IMR-90 (cell line): ENCODE data around the gene RNF145. TPM values are rescaled to one million over a fixed set of nuclear protein-coding genes. Genes with fewer than 3 reads are reported as not detected.

Experiments used
- ATAC-seq: fragments of 200-7000 bp; cut with Tn5 transposase; 2 replicates; pipeline ENCODE4 v1.9.1; 2020; ENCODE audit warnings: low read depth, mild to moderate bottlenecking, moderate library complexity
- BruUV-seq: library from RNA; stranded (reverse); fragments of 400-500 nt; replicated peaks from 2 replicates; lab custom pipeline; 2021; lab: Mats Ljungman, UMichigan
- CTCF ChIA-PET: fragments of 300-600 bp; formaldehyde crosslinking; extraction: SDS; loops from one replicate; lab custom pipeline; 2021; ENCODE audit warnings: antibody characterized with exemption; lab: Yijun Ruan, JAX
- POLR2A ChIA-PET: fragments of 300-600 bp; sonication (Branson Sonifier 250); formaldehyde crosslinking; loops from one replicate; lab custom pipeline; 2022; ENCODE audit warnings: antibody characterized with exemption; ENCODE audit not compliant: unreplicated experiment; lab: Charles Lee
- DNase-seq: peaks from one replicate; pipeline ENCODE4 v3.0.0; 2013
- H2AFZ ChIP-seq: replicated peaks from 2 replicates; pipeline ENCODE3; 2013; ENCODE audit warnings: low read length, mild to moderate bottlenecking; ENCODE audit not compliant: poor library complexity
- H2AK5ac ChIP-seq: 2 replicates; pipeline ENCODE4 v1.6.1; 2013; ENCODE audit warnings: low read depth, low read length, inconsistent platforms
- H2AK9ac ChIP-seq: replicated peaks from 2 replicates; pipeline ENCODE3; 2013; ENCODE audit warnings: mild to moderate bottlenecking, low read depth, low read length, moderate library complexity; ENCODE audit not compliant: poor library complexity
- H2BK120ac ChIP-seq: 2 replicates; pipeline ENCODE4 v1.6.1; 2013; ENCODE audit warnings: low read depth, low read length, inconsistent platforms
- H2BK15ac ChIP-seq: 3 replicates; pipeline ENCODE4 v1.6.1; 2013; ENCODE audit warnings: low read depth, low read length, inconsistent platforms
- H2BK20ac ChIP-seq: 2 replicates; pipeline ENCODE4 v1.6.1; 2013; ENCODE audit warnings: low read depth, mild to moderate bottlenecking, inconsistent platforms, low read length, moderate library complexity
- H2BK5ac ChIP-seq: 2 replicates; pipeline ENCODE4 v1.6.1; 2013; ENCODE audit warnings: mild to moderate bottlenecking, low read depth, low read length, inconsistent platforms; ENCODE audit not compliant: poor library complexity, severe bottlenecking
- H3K14ac ChIP-seq: replicated peaks from 2 replicates; pipeline ENCODE4 v1.6.1; 2013; ENCODE audit warnings: low read depth, low read length, inconsistent platforms
- H3K18ac ChIP-seq: 2 replicates; pipeline ENCODE4 v1.6.1; 2013; ENCODE audit warnings: low read depth, low read length, control low read depth
- H3K23ac ChIP-seq: 2 replicates; pipeline ENCODE4 v1.6.1; 2013; ENCODE audit warnings: low read depth, low read length, inconsistent platforms
- H3K27ac ChIP-seq: 2 replicates; pipeline ENCODE4 v1.5.1; 2013; ENCODE audit warnings: mild to moderate bottlenecking, control low read depth, low read length; ENCODE audit not compliant: insufficient read depth
- H3K27me3 ChIP-seq: 2 replicates; pipeline ENCODE4 v1.6.1; 2013; ENCODE audit warnings: low read length; ENCODE audit not compliant: control insufficient read depth, insufficient read depth
- H3K36me3 ChIP-seq: 2 replicates; pipeline ENCODE4 v1.6.1; 2013; ENCODE audit warnings: low read length, mixed read lengths; ENCODE audit not compliant: control insufficient read depth, insufficient read depth
- H3K4ac ChIP-seq: 2 replicates; pipeline ENCODE4 v1.6.1; 2013; ENCODE audit warnings: low read depth, low read length, inconsistent platforms
- H3K4me1 ChIP-seq: 2 replicates; pipeline ENCODE4 v1.6.1; 2013; ENCODE audit warnings: low read length, mixed read lengths; ENCODE audit not compliant: control insufficient read depth, insufficient read depth
- H3K4me2 ChIP-seq: 2 replicates; pipeline ENCODE4 v1.6.1; 2013; ENCODE audit warnings: low read depth, mild to moderate bottlenecking, control low read depth, low read length, moderate library complexity
- H3K4me3 ChIP-seq: 2 replicates; pipeline ENCODE4 v1.5.1; 2013; ENCODE audit warnings: low read depth, mild to moderate bottlenecking, control low read depth, low read length, moderate library complexity; ENCODE audit not compliant: insufficient read depth
- H3K56ac ChIP-seq: 2 replicates; pipeline ENCODE4 v1.6.1; 2013; ENCODE audit warnings: low read length, inconsistent platforms; ENCODE audit not compliant: insufficient read depth; ENCODE audit errors: extremely low read depth
- H3K79me1 ChIP-seq, 2 experiments: 2 replicates each; pipeline ENCODE4 v1.6.1; 2013; ENCODE audit warnings: low read length in 2 of 2, inconsistent platforms in 1 of 2, low read depth in 1 of 2
- H3K9ac ChIP-seq: 2 replicates; pipeline ENCODE4 v1.6.1; 2013; ENCODE audit warnings: low read depth, low read length, control low read depth
- H3K9me1 ChIP-seq: 2 replicates; pipeline ENCODE4 v1.6.1; 2013; ENCODE audit warnings: low read length, inconsistent platforms; ENCODE audit not compliant: insufficient read depth
- H3K9me3 ChIP-seq: 2 replicates; pipeline ENCODE4 v1.6.1; 2013; ENCODE audit warnings: low read length; ENCODE audit not compliant: control insufficient read depth, insufficient read depth
- H4K20me1 ChIP-seq: 2 replicates; pipeline ENCODE4 v1.6.1; 2013; ENCODE audit warnings: low read length, inconsistent platforms; ENCODE audit not compliant: insufficient read depth
- H4K5ac ChIP-seq: 2 replicates; pipeline ENCODE4 v1.6.1; 2013; ENCODE audit warnings: mild to moderate bottlenecking, low read depth, low read length, control low read depth
- H4K8ac ChIP-seq, 2 experiments: 2 replicates each; pipeline ENCODE4 v1.6.1; 2013; ENCODE audit warnings: low read depth in 2 of 2, low read length in 2 of 2, control low read depth in 1 of 2, inconsistent platforms in 1 of 2
- H4K91ac ChIP-seq: 2 replicates; pipeline ENCODE4 v1.6.1; 2013; ENCODE audit warnings: low read depth, low read length, inconsistent platforms; ENCODE audit not compliant: insufficient read depth
- CHD1 ChIP-seq: IDR thresholded peaks from 2 replicates; pipeline ENCODE4 v1.6.1; 2012; ENCODE audit warnings: low read depth, low read length, improper control_type of control experiment
- MAFK ChIP-seq: IDR thresholded peaks from 2 replicates; pipeline ENCODE4 v1.6.1; 2012; ENCODE audit warnings: low read depth, low read length, improper control_type of control experiment
- RAD21 ChIP-seq: IDR thresholded peaks from 2 replicates; pipeline ENCODE4 v1.6.1; 2012; ENCODE audit warnings: low read length, improper control_type of control experiment
- RCOR1 ChIP-seq: IDR thresholded peaks from 2 replicates; pipeline ENCODE4 v1.6.1; 2012; ENCODE audit warnings: mild to moderate bottlenecking, low read length, improper control_type of control experiment; ENCODE audit not compliant: insufficient replicate concordance
- WGBS, 2 experiments: methylation state at CpG; one replicate each; pipeline versions ENCODE4 v1.1.5 to v1.1.7; 2013; ENCODE audit warnings: missing lambda C conversion rate in 2 of 2; ENCODE audit not compliant: insufficient read length in 1 of 2; ENCODE audit errors: extremely low coverage in 2 of 2; 5-methylcytosine and 5-hydroxymethylcytosine counted together
- dilution Hi-C: fragments of 300-500 bp; cut with HindIII; formaldehyde crosslinking; loops from one replicate; pipeline ENCODE4 v1.14.3; 2018; ENCODE audit warnings: low sequenced_read_pairs; ENCODE audit not compliant: unreplicated experiment
- in situ Hi-C: fragments of 300-500 bp; cut with MboI; formaldehyde crosslinking; loops from 3 replicates; pipeline ENCODE4 v1.14.3; 2019; ENCODE audit warnings: low sequenced_read_pairs, inconsistent platforms, mixed read lengths
- intact Hi-C: fragments of 100-400 bp; cut with micrococcal nuclease; formaldehyde crosslinking; loops from 2 replicates; pipeline ENCODE4 v1.10.0; 2022
- polyA plus RNA-seq, 3 experiments: library from polyadenylated mRNA; depleted of rRNA; stranded (reverse); fragments of >200 nt; gene quantifications; 2 replicates each; pipeline ENCODE4 v1.2.3, GENCODE V29; 2012; ENCODE audit warnings: low replicate concordance in 1 of 3
- total RNA-seq: library from RNA; depleted of rRNA; stranded (reverse); fragments of >200 nt; gene quantifications from 2 replicates; pipeline ENCODE4 v1.2.3, GENCODE V29; 2012
- TF ChIP-seq, protein P1 (sequence below): conservative IDR thresholded peaks from 2 replicates; pipeline ENCODE4 v1.5.1; 2012; ENCODE audit warnings: mild to moderate bottlenecking, low read depth, low read length, improper control_type of control experiment

Gene RNF145
- total and polyA plus RNA-seq, 2 of the 4 experiments (the other 2 are of a cell fraction) = 50.0 to 57.0 TPM

DNA sequence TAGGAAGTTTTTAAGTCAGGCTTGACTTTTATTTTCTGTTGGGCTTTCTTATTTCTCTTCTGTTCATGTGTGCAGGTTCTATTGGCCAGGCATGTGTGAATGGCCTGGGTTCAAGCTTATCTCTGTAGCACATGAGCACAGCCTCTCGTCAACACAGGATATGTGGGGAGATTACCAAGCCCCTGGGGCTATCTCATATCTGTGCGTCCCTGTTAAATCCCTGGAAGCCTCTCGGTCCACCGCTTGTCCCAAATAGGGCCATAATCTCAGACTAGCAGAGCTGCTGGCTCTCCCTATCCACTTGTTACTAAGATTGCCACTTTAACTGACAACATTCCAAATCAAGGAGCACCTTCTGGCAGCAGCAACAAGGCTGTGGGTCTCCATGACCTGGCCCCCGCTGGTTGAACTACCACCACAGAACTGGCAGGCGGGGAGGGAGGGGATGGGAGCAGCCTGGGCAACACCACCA is 81.2 kb downstream of the RNF145 start:
- Histone ChIP-seq H2BK120ac (no peak overlapping the region), H3K4me3 (no peak overlapping the region), H3K9me1 (no peaks in the 10 kb centered on the region), H4K91ac (no peak overlapping the region), H3K9me3 (no peaks in the 10 kb centered on the region), H3K4me2 (no peak overlapping the region), H3K79me1 (no peaks in the 10 kb centered on the region), H3K4me1 (peaks cover 2% of the 10 kb centered on the region; the same call in 1 of the 2 replicates), H4K20me1 (no peaks in the 10 kb centered on the region), H2AFZ (no peak overlapping the region), H2BK15ac (no peak overlapping the region), H4K8ac (no peak overlapping the region), H3K4ac (no peak overlapping the region), H4K5ac (no peak overlapping the region), H3K56ac (no peak overlapping the region), H3K14ac (no peak overlapping the region), H2BK20ac (no peak overlapping the region), H3K27ac (no peak overlapping the region), H3K18ac (no peak overlapping the region), H2AK9ac (no peak overlapping the region), H3K36me3 (no peaks in the 10 kb centered on the region), H3K9ac (no peak overlapping the region), H3K23ac (no peak overlapping the region), H2AK5ac (no peak overlapping the region), H2BK5ac (no peak overlapping the region), H3K27me3 (peaks cover 14% of the 10 kb centered on the region)
- no peak for ATAC-seq
- no TSS peak for BruUV-seq
- TF ChIP-seq CHD1 = no peak
- TF ChIP-seq RAD21 = no peak
- TF ChIP-seq RCOR1 = no peak
- TF ChIP-seq MAFK = no peak
- TF ChIP-seq, protein P1, sequence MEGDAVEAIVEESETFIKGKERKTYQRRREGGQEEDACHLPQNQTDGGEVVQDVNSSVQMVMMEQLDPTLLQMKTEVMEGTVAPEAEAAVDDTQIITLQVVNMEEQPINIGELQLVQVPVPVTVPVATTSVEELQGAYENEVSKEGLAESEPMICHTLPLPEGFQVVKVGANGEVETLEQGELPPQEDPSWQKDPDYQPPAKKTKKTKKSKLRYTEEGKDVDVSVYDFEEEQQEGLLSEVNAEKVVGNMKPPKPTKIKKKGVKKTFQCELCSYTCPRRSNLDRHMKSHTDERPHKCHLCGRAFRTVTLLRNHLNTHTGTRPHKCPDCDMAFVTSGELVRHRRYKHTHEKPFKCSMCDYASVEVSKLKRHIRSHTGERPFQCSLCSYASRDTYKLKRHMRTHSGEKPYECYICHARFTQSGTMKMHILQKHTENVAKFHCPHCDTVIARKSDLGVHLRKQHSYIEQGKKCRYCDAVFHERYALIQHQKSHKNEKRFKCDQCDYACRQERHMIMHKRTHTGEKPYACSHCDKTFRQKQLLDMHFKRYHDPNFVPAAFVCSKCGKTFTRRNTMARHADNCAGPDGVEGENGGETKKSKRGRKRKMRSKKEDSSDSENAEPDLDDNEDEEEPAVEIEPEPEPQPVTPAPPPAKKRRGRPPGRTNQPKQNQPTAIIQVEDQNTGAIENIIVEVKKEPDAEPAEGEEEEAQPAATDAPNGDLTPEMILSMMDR = no peak
- DNase-seq = no peak
- ChIA-PET CTCF (interaction anchor here (1.0 to 2.2 kb wide), 2 partner anchors 21 to 1053 kb away, joined by 3 to 8 read pairs; no protein-coding TSS in a partner anchor), POLR2A (no interaction called here)
- 100% methylated on average over 2 of the region's 6 CpGs; no CpG with 5 or more reads in 1 of the 2 experiments for WGBS, 2 experiments
- dilution Hi-C loops = loop anchor here (25.0 kb wide), 1 partner anchor 441 kb away; no protein-coding TSS in a partner anchor
- intact Hi-C loops = no loop called here
- in situ Hi-C loops = no loop called here
